Type B pancreatic cell (in vitro differentiated cells): ENCODE results near the gene CEP104. TPM values are rescaled to one million over a fixed set of nuclear protein-coding genes. Genes with fewer than 3 reads are reported as not detected.
A peak's percentile ranks its signal among the peaks of the same experiment; 100 is the strongest.

ENCODE experiments used
- DNase-seq: peaks from one replicate; pipeline ENCODE4 v3.0.0; 2021; ENCODE audit warnings: mixed read lengths; ENCODE audit not compliant: unreplicated experiment; ENCODE audit errors: extremely low spot score
- H3K27ac Mint-ChIP-seq: 2 replicates; pipeline ENCODE4 v1.8.0; 2021; ENCODE audit warnings: mild to moderate bottlenecking, mixed read lengths
- H3K27me3 Mint-ChIP-seq: 2 replicates; pipeline ENCODE4 v1.8.0; 2021; ENCODE audit warnings: mixed read lengths
- H3K36me3 Mint-ChIP-seq: 2 replicates; pipeline ENCODE4 v1.8.0; 2021; ENCODE audit warnings: mixed read lengths
- H3K4me1 Mint-ChIP-seq: one replicate; pipeline ENCODE4 v1.8.0; 2021; ENCODE audit warnings: mixed read lengths; ENCODE audit not compliant: unreplicated experiment
- H3K4me3 Mint-ChIP-seq: 2 replicates; pipeline ENCODE4 v1.8.0; 2021; ENCODE audit warnings: mild to moderate bottlenecking, mixed read lengths
- H3K9me3 Mint-ChIP-seq: 2 replicates; pipeline ENCODE4 v1.8.0; 2021; ENCODE audit warnings: mixed read lengths
- CTCF ChIP-seq: fragments of 200-600 bp; sonication (generic); conservative IDR thresholded peaks from 2 replicates; pipeline ENCODE4 v1.5.0; 2021; ENCODE audit warnings: antibody characterized with exemption, mild to moderate bottlenecking
- total RNA-seq: library from RNA; stranded (reverse); gene quantifications from 2 replicates; pipeline ENCODE4 v1.2.1, GENCODE V29; 2021; ENCODE audit warnings: low replicate concordance

Gene CEP104
- total RNA-seq, 1 donor from 2014 or later, result 41.9 TPM

- no peak for TF ChIP-seq CTCF
- H3K27ac Mint-ChIP-seq, result no peak overlapping the region
- no peak overlapping the region for H3K4me3 Mint-ChIP-seq
These were observed 79.9 kb downstream of the CEP104 start for GRCh38 chr1:3777078-3777547.

DNA sequence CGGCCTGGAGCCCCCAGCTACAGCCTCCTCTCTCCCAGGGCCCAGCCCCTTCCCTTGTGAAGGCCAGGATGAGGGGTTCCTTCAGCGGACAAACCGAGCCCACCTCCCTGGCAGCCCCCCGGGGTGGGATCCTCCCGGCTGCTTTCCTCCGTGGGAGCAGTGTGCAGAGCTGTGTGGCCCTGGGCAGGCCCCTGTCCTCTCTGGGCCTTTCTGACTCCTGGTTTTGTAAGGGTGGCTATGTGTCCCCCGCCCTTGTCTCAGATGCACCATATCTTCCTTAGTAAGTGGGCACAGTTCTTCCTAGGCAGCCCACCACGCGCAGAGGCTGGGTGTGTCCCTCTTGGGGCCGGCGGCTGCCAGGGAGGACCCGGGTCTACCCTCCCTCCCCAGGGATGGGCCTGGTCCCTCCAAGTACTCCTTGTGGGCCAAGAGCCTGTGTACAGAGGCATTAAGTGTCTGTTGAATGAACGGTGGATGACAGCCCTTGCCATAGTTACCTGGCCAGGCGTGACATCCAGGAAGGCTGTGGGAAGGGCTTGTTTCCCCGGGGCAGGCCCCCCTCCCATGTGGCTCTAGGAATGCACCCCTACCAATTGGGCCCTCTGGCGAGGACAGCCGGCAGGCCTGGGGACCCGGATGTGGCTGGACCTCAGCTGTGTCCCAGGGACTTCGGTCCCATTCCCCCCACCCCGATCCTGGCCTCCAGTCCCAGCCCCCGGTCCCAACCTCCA lies 80.6 kb downstream of the CEP104 start:
- TF ChIP-seq CTCF, result no peak
- H3K36me3 Mint-ChIP-seq, result peaks cover 12% of the 10 kb centered on the region
- DNase-seq, result no peak
- H3K4me1 Mint-ChIP-seq, result peaks cover 8% of the 10 kb centered on the region
- H3K27ac Mint-ChIP-seq, result no peak overlapping the region
- no peak overlapping the region for H3K4me3 Mint-ChIP-seq
- H3K9me3 Mint-ChIP-seq, result no peaks in the 10 kb centered on the region
- no peaks in the 10 kb centered on the region for H3K27me3 Mint-ChIP-seq

More at GRCh38 chr1:3777078-3777547, 79.9 kb downstream of the CEP104 start:
- Mint-ChIP-seq H3K9me3 (no peaks in the 10 kb centered on the region), H3K4me1 (peaks cover 8% of the 10 kb centered on the region), H3K36me3 (peaks cover 12% of the 10 kb centered on the region), H3K27me3 (no peaks in the 10 kb centered on the region)
- no peak for DNase-seq

DNA sequence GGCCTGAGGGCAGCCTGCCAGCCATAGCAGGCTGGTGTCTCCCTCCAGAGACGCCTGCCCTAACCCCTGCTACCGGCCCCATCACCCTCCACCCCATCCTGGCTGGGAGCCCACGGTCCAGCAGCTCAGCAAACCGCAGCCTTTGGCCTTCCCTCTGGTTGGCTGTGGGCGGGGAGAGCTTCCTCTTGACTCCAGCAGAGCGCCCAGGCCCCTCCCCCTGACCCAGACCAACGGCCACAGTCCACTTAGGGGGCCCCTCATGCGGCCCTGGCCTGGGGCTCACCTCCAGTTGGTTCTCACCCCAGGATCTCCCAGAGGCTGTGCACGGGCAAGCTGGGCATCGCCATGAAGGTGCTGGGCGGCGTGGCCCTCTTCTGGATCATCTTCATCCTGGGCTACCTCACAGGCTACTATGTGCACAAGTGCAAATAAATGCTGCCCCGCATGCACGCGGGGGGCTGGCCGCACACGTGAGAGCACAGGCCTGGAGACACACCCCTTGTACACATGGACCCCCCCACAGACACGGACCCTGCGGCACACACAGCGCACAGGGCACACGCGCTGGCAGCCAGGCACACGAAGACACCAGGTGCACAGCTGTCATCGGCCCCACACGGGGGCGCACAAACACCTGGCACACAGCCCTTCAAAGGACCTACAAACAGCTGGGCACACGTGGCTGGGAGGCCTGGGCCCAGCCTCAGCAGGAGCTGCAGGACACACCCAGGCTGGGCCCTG lies 81.4 kb downstream of the CEP104 start:
- peaks cover 8% of the 10 kb centered on the region for H3K4me1 Mint-ChIP-seq
- no peaks in the 10 kb centered on the region for H3K27me3 Mint-ChIP-seq
- peaks cover 8% of the 10 kb centered on the region for H3K36me3 Mint-ChIP-seq
- H3K27ac Mint-ChIP-seq, result peak overlapping the region; percentile 29
- DNase-seq, result no peak
- H3K9me3 Mint-ChIP-seq, result no peaks in the 10 kb centered on the region
- peak; percentile 37 for TF ChIP-seq CTCF
- H3K4me3 Mint-ChIP-seq, result no peak overlapping the region

DNA sequence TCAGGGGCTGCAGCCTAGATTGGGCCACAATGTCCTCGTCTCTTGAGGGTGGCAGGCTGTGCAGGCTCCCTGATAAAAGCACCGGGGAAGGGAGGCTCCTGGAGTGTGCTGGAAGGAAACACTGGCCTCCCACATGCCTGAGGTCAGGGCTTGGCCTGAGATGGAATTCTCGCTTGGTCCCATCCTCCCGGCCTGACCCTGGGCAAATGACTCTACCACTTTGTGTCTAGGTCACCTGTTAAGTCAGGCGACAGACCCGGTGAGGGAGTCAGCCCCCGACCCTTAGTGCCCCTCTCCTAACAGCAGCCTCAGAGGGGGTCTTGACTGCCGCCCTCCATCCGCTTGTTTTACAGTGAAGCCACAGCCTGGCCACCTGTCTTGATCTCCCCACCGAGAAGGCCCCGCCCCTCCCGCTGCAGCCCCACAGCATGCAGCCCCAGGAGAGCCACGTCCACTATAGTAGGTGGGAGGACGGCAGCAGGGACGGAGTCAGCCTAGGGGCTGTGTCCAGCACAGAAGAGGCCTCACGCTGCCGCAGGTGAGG lies 82.0 kb downstream of the CEP104 start:
- Mint-ChIP-seq H3K27me3 (no peaks in the 10 kb centered on the region), H3K36me3 (peaks cover 3% of the 10 kb centered on the region), H3K4me3 (no peak overlapping the region), H3K4me1 (peaks cover 8% of the 10 kb centered on the region), H3K9me3 (no peaks in the 10 kb centered on the region), H3K27ac (no peak overlapping the region)
- DNase-seq, result no peak
- no peak for TF ChIP-seq CTCF

GRCh38 chr1:3774276-3774945 lies 82.6 kb downstream of the CEP104 start:
- no peak for TF ChIP-seq CTCF
- Mint-ChIP-seq H3K4me3 (no peak overlapping the region), H3K36me3 (no peaks in the 10 kb centered on the region), H3K27me3 (no peaks in the 10 kb centered on the region), H3K27ac (no peak overlapping the region), H3K4me1 (peaks cover 8% of the 10 kb centered on the region), H3K9me3 (no peaks in the 10 kb centered on the region)
- no peak for DNase-seq
